Epithelial cell of proximal tubule (primary cell): ENCODE results near the gene SLC4A1. TPM values are rescaled to one million over a fixed set of nuclear protein-coding genes. Genes with fewer than 3 reads are reported as not detected.

Experiments used
- DNase-seq: peaks from one replicate; pipeline ENCODE4 v3.0.0-alpha.2; 2011; ENCODE audit warnings: low read depth
- H3K4me3 ChIP-seq: 2 replicates; pipeline ENCODE4 v1.5.1; 2011; ENCODE audit warnings: low read depth, mild to moderate bottlenecking, low read length
- total RNA-seq: library from RNA; depleted of rRNA; stranded (reverse); fragments of >200 nt; gene quantifications from 2 replicates; pipeline ENCODE4 v1.2.3, GENCODE V29; 2015
- TF ChIP-seq, protein P1 (sequence below): conservative IDR thresholded peaks from 2 replicates; pipeline ENCODE4 v1.5.1; 2012; ENCODE audit warnings: low read depth, mild to moderate bottlenecking, low read length

Gene SLC4A1
- total RNA-seq, 1 donor from 2014 or later: not detected

DNA sequence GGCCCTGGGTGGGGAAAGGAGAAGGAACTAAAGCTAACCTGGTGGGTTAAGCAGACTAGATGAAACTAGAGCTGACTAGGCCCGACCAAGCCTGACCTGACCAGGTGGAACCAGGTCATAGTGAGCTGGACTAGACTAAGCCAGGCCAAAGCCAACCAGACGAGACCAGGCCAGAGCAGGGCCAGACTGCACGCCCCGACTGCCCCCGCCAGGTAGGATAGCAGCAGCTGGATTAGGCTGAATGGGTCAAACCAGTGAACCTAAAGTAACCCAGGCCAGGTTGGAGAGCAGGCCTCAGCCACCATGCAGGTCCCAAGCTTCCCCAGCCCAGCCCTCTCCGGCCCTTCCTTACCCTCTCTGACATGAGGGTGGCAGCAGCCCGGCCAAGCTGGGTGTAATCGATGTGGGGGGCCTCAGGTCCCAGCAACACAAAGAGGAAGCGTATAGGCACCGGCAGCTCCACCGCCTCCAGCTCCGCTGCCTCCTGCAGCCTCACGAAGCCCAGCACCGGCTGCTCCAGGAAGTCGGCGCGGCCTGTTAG lies 9.1 kb downstream of the SLC4A1 start:
- no peak for DNase-seq
- TF ChIP-seq, protein P1, sequence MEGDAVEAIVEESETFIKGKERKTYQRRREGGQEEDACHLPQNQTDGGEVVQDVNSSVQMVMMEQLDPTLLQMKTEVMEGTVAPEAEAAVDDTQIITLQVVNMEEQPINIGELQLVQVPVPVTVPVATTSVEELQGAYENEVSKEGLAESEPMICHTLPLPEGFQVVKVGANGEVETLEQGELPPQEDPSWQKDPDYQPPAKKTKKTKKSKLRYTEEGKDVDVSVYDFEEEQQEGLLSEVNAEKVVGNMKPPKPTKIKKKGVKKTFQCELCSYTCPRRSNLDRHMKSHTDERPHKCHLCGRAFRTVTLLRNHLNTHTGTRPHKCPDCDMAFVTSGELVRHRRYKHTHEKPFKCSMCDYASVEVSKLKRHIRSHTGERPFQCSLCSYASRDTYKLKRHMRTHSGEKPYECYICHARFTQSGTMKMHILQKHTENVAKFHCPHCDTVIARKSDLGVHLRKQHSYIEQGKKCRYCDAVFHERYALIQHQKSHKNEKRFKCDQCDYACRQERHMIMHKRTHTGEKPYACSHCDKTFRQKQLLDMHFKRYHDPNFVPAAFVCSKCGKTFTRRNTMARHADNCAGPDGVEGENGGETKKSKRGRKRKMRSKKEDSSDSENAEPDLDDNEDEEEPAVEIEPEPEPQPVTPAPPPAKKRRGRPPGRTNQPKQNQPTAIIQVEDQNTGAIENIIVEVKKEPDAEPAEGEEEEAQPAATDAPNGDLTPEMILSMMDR: no peak
- no peak overlapping the region for H3K4me3 ChIP-seq

DNA sequence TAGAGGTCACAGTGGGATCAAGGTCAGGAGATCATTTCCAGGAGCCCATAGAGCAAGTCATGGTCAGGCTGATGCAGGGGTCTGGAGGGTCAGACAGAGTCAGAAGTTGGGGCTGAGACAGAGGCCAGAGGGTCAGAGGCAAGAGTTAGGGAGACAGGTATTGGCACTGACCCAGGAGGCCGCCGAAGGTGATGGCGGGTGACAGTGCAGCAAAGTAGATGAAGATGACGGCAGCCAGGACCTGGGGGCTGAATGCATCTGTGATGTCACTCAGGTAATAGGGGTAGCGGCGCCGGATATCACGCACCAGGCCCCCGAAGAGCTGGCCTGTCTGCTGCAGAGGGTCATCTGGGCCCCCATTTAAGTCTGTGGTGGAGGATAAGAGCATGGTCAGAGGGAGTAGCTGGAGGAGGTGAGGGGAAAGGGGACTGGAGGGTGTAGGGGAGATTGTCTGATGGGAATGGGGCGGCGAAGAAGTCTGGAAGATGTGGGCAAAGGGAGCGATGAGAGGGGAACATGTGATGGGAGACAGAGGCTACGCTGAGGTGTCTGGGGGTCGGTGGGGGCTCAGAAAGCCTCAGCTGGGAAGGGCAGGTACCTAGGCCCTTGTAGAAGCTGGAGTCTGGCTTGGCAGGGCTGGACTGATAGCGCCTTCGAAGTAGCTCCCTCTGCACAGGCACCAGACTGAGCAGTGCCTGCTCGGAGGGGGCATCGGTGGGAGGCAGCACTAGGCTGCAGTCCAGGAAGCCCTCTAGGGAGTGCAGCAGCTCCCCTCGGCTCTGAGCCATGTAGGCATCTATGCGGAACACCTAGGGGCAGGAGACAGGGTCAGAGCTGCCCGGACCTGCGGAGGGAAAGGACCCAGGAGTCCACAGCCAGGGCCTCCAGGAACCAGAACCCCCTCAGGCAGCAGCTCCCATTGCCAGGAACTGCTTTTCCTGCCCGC lies 9.8 kb downstream of the SLC4A1 start:
- DNase-seq: no peak
- no peak overlapping the region for H3K4me3 ChIP-seq
- TF ChIP-seq, protein P1: no peak

DNA sequence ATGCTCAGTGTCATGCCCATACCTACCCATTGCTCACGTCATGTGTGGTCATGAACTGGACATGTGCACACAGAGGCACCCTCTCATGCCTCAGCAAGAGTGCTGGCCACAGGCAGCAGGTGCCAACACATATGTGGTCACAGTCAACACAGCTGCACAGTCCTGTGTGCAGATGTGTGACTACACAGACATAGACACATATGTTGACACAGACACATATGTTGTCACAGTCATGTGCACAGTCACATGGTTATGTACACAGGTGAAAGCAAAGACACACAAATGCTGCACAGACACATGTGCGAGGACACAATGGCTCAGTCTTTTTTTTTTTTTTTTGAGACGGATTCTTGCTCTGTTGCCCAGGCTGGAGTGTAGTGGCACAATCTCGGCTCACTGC lies 11.3 kb downstream of the SLC4A1 start:
- no peak for DNase-seq
- H3K4me3 ChIP-seq: no peak overlapping the region
- TF ChIP-seq, protein P1: no peak

DNA sequence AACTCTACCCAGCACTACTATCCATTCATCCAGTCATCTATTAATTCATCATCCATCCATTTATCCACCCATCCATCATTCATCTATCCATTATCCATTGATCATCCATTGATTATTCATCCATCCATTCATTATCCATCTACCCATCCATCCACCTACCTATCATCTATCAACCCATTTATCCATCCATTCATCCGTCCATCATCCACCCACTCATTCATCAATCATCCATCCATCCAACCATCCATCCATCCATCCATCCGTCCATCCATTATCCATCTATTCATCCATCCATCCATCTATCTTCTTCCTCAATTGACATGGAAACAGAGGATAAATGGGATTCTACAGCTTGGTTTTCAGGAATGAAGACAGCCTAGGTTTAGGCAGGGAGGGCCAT lies 12.0 kb downstream of the SLC4A1 start:
- no peak overlapping the region for H3K4me3 ChIP-seq
- TF ChIP-seq, protein P1: no peak
- DNase-seq: no peak

DNA sequence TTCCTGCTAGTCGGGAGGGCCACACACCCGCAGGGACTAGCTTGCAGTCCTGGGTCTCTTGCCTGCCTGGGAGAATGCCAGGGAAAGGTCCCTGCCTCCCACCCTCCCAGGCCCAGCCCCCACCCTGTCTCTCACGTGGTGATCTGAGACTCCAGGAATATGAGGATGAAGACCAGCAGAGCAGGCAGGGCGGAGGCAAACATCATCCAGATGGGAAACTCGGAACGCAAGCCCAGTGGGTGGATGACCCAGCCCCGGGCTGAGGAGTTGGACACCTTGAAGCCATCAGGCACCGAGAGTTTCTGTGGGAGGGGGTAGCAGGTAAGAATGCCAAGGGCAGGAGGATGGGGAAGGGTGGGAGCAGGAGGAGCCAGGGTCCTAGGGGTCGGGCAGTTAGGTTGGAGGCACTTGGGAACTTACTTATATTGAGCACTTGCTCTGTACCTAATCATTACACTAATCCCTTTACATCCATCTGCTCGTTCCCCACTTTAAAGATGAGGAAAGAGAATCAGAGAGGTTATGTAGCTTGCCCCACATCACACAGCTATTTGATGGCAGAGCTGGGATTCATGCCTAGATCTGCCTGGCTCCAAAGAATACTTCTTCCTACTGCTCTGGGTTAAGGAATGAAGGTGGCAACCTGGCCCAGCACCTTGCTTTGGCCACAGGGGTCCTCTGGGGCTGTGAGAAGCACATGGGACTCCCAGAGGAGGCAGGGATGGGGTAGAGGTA lies 13.4 kb downstream of the SLC4A1 start:
- no peak for DNase-seq
- TF ChIP-seq, protein P1: no peak

DNA sequence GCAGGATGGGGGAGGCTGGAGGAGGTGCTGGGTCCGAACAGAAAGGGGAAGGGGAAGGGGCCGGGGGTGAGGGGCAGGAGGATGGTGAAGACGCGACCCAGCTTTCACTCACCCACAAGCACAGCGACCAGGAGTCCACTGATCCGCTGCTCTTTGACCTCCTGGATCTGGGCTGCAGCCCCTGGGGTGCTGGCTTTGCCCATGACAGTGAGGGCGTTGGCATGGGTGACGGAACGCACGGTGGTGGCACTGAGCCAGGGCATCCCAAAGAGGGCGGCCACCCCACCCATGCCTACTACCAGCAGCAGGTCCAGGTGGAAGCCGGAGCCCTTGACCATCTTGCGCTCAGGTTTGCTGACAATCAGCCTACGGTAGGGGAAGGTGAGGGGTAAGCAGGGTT lies 14.9 kb downstream of the SLC4A1 start:
- no peak overlapping the region for H3K4me3 ChIP-seq
- TF ChIP-seq, protein P1: no peak
- no peak for DNase-seq

More for the DNA sequence above, 13.4 kb downstream of the SLC4A1 start:
- H3K4me3 ChIP-seq: no peak overlapping the region
